CD4-positive, alpha-beta T cell treated with Interferon gamma for 1 hour (primary cell): ENCODE measurements around the gene PRR30.
"Not testable (repeated sequence)": the region's sequence is repeated elsewhere in the genome, so short reads cannot be mapped to it uniquely, and the experiment has no call there.

Source experiments
- DNase-seq: peaks from one replicate; pipeline ENCODE4 v3.0.0-alpha.2; 2020

PRR30 gene

DNA sequence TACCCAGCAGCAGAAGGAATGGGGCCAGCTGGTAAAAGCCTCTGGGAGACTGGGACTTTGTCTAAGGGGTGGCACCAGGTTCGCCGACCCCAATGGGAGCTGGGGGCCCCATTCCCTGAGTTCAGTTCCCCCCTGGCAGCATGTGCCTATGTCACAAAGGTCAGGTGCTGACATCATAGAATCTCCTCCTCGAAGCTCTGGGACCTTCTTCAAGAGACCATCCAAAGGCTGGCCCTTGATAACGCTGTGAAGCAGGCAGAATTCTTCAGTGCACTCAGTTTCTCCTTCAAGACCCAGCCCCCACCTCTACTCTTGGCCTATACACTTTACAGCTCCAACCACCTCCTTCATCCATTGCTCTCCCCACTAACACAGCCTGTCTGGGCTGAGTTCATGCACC is at the start of gene PRR30:
PRR30 (minus strand) TSS at position 101 of the 400 bp plus-strand sequence. CDS start 1,081 bp downstream, outside the sequence.
- no peak for DNase-seq

DNA sequence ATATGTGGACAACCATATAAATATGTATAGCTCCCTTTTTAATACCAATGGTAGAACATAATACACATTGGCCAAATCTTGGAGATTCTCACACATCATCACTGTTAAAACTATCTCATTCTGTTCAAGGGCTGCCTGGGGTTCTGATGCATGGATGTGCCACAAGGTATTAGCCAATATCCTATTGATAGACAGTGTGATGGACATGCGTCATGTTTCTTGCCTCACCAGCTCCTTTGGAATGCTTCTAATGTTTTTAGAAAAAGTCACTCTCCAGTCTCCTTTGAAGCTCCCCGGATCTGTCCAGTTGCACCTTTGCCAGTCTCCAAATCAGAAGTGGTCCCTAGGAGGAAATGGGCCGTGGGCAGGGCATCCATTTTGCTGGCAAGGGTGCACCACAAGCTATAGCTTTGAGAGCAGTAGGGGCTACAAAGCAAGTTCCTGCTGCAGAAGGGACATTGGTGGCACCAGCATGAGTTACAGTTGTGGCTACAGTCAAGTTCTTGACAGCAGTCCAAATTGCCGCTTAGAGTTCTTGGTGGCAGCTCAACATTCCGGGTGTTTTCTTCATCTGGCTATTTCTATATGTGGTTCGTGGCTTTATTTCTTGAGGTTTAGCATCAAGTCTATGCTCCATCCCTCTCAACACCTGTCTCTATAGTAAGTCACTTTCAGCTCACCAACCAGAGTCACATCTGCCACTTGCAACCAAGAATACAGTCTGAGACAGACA is 47.6 kb upstream of the PRR30 start:
- DNase-seq = no peak

DNA sequence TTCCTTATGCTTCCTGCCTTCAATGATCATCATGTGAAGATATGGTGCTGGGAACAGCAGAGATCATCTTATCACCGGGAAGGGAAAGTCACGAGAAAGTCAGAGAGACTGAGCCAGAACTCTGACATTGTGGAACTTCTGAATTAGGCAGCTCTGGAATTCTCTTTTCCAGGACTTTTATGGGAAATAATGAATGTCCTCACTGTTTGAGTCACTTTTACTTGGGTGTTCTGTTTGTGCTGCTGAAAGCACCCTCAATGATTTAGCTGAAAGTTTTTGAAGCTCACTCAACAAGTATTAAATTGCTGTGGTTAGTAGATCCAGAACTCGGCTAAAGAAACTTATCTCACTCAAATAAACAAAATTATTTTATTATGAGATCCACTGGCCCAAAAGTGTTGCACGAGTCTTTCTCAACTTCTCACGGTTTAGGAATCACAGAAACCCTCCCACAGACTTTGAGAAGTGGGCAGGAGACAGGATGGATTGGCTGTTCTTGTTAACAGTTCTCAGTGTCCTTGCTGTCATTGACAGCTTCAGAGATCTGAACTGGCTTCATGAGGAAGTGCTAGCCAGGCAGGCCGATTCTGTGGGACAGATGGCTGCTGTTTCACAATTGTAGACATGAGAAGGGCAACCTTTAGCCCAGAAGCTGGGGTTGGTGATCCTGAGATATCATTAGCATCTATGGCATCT is 46.3 kb upstream of the PRR30 start:
- DNase-seq = no peak

DNA sequence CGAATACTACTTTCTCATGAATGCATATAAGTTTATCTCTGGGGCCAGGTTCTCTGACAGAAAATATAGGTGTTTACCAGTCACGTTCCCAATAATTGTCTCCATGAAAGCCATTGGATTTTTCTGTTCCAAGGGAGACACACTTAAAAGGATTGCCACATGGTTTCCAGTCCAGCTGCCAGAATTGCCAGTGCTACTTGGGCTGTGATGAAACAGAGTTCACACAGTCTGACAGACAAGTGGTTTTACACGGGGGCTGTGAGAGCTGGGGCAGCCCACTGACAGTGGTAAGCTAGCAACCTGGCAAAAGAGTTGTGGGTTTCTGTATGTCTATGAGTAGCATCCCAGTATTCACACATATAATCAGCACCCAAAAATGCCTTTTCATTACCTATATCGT is 44.9 kb upstream of the PRR30 start:
- DNase-seq = no peak

DNA sequence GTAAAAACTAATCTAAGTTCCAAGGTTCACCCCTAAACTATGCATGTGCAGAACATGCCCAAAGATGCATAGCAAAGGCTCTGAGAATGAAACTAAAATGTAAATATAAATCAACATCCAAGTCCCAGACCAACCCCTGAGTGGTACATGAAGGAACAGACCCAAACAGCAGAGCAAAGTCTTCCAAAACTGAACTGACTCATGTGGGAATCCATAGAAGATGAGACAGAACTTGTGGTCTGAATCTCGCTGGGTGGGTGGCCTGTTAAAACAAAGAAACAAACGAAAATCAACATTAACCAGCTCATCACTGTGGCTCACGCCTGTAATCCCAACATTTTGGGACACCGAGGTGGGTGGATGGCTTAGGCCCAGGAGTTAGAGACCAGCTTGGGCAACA is 43.1 kb upstream of the PRR30 start:
- DNase-seq = no peak

DNA sequence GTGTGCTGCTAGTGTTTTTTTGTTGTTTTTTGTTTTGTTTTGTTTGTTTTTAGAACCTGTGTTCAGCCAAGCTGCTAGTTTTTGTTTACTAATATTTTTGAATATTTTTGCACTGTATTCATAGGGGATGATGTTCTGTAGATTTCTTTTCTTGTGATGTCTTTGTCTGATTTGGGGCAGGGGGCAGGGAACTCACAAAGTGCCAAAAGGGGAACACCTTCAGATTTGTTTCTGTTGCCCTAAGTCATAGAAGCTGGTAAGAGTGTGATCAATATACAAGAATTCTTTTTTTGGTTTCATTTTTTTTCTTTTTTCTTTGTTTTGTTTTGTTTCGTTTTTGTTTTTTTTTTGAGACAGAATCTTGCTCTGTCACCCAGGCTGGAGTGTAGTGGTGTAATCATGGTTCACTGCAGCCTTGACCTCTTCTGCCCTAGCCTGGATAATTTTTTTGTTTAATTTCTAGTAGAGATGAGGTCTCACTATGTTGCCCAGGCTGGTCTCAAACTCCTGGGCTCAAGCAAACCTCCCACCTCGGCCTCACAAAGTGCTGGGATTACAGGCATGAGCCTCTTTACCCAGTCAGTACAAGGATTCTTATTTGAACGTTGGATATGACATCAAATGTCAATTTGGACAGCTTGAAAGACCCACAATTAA is 40.3 kb upstream of the PRR30 start:
- DNase-seq = no peak

DNA sequence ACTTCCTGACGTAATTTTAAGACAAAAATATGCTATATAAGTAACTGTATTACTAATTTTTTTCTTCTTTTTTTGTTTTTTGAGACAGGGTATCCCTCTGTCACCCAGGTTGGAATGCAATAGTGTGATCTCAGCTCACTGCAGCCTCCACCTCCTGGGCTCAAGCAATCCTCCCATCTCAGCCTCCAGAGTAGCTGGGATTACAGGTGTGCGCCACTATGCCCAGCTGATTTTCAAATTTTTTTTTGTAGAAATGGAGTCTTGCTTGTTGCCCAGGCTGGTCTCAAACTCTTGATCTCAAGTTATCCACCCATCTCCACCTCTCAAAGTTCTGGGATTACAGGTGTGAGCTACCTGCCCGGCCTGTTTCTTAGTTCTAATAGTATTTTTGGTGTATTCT is 39.3 kb upstream of the PRR30 start:
- no peak for DNase-seq

DNA sequence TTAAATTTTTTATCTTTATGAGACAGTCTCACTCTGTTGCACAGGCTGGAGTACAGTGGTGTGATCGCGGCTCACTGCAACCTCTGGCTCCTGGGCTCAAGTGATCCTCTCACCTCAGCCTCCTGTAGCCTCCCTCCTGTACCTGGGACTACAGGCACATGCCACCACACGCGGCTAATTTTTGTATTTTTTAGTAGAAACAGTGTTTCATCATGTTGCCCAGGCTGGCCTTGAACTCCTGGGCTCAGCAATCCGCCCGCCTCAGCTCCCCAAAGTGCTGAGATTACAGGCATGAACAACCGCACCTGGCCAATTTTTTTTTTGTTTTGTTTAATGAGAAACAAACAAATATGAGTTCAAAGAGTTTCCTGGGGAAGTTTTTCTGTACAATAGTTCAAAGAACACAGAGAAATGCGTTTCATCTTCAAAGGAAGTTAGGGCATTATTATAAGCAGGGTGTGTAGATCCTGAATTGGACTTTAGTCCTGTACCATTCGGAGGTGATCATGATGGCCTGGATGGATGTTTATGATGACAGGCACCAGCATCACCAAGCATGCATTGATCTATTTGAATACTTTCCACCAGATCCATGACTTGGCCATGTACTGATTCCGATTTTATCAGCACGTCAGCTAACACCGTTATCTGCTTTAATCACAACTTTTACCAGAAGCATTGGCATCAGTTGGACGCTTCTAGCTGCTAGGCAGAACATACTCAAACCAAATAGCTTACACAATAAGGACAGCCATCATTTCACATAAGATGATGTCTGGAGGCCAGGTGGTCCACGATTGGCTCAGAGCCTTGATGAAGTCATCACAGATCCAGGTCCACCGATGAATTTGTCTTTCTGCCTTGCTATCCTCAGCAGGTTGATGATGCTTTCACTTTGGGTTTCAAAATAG is 38.5 kb upstream of the PRR30 start:
- no peak for DNase-seq

DNA sequence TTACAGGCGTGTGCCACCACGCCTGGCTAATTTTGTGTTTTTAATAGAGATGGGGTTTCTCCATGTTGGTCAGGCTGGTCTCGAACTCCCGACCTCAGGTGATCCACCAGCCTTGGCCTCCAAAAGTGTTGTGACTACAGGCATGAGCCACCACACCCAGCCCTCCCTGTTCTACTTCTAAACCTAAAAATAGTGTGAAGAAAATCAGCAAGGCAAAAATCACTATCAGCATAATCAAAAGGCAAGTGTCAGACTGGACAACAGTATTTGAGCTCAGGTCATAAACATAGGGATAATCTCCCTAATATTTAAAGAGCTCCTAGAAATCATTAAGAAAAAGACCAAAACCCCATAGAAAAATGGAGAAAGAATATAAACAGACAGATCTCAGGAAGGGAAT is 36.6 kb upstream of the PRR30 start:
- not testable (repeated sequence) for DNase-seq

DNA sequence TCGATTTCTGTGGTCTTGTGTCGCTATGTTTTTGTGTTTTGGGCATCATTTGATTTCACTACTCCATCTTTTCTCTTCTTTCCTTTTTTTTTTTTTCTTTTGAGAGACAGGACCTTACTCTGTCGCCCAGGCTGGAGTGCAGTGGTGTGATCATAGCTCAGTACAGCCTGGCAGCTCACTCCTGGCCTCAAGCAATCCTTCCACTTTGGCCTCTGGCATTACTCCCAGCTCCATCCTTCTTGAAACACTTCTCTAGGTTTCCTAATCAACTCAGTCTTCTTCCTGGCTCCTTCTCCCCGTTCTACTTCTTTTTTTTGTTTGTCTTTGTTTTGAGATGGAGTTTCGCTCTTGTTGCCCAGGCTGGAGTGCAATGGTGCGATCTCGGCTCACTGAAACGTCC is 36.1 kb upstream of the PRR30 start:
- no peak for DNase-seq

DNA sequence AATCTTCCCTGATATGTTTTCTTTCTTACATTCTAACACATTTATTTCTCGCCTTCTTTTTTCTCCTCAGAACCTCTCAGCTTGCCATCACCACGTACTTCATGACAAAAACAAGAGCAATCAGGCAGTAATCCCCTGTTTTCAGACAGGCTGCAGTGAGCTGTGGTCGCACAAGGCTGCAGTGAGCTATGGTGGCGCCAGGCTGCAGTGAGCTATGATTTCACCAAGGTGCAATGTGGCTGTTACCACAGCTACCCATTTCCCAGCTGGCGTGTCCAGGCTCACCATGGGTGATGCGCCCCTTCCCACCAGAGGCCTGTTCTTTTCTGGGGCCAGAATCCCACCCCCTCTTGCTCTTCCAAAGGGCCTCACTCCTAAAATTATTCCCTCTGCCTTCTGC is 35.4 kb upstream of the PRR30 start:
- DNase-seq = no peak

DNA sequence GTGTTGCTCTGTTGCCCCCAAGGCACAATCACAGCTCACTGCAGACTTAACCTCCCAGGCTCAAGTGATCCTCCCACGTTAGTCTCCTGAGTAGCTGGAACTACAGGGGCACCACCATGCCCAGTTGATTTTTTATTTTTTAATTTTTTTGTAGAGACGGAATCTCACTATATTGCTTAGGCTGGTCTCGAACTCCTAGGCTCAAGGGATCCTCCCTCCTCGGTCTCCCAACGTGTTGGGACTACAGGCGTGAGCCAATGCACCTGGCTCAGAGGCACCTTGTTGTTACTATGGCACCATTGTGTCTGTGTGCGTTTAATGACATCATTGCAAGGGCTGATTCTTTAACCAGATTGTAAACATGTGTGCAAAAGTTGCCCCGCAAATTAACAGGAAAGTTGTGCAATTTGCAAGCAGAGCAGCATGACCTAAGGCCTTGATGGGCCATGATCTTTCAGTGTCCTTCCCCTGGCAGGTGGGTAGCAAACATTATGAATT is 32.2 kb upstream of the PRR30 start:
- no peak for DNase-seq

DNA sequence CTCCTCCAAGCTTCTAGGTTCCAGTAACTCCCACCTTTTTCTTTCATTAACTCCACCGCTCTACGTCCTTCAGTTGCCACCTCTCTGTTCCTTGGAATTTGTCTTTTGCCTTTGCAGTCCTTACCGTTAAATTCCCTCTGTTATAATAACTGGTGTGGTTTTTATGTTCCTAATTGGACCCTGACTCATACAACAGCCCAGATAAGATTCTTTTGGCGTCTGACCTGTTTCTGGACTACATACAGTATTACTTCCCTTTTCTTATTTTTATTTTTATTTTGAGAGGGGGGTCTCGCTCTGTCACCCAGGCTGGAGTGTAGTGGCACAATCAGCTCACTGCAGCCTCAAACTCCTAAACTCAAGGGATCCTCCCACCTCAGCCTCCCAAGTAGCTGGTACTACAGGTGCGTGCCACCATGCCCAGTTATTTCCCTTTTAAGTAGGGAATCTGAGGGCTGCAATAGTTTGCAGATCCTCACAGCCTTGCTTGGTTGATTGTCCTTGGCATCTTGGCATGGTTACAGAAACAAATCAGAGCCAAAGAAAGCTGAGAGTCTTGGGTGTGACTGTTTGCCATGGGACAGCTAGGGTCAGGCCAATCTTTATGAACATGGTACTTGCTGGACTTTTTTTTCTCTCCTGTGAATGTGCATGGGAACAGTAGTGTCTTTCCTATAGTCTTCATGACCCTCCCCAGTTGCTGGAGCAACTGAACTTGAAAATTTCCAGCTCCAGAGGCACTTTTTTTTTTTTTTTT is 31.5 kb upstream of the PRR30 start:
- no peak for DNase-seq

DNA sequence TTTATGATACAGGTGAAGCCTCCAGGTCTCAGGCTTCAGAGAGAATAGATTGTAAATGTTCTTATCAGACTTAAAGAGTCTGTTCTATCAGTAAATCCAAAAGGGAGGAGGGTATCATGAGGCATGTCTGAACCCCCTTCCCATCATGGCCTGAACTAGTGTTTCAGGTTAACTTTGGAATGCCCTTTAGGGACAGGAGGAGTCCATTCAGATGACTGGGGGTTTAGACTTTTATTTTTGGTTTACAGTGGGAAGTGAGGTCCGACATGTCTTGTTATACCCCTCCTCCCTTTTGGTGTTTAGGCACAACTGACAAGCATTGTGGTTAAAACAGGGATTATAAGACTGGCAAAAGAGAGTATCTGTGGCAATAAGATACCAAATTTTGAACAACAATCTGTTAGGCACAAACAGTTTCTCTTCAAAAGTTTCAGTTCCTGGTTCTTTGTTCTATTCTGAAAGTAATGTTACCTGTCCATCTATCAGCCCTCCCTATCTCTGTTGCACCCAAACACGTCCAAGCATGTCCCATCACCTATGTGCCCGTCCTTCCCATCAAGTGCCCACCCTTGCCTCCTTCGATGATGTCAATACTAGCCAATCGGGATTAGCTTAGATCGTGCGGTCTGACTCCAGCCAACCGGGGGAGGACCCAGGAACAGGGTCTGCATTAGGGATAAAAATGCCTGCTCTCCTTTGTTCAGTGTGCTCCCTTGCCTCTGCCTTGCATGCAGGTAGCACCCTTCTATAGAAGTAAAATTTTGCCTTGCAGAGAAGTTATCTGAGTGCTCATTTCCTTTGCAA is 26.0 kb upstream of the PRR30 start:
- DNase-seq = no peak

DNA sequence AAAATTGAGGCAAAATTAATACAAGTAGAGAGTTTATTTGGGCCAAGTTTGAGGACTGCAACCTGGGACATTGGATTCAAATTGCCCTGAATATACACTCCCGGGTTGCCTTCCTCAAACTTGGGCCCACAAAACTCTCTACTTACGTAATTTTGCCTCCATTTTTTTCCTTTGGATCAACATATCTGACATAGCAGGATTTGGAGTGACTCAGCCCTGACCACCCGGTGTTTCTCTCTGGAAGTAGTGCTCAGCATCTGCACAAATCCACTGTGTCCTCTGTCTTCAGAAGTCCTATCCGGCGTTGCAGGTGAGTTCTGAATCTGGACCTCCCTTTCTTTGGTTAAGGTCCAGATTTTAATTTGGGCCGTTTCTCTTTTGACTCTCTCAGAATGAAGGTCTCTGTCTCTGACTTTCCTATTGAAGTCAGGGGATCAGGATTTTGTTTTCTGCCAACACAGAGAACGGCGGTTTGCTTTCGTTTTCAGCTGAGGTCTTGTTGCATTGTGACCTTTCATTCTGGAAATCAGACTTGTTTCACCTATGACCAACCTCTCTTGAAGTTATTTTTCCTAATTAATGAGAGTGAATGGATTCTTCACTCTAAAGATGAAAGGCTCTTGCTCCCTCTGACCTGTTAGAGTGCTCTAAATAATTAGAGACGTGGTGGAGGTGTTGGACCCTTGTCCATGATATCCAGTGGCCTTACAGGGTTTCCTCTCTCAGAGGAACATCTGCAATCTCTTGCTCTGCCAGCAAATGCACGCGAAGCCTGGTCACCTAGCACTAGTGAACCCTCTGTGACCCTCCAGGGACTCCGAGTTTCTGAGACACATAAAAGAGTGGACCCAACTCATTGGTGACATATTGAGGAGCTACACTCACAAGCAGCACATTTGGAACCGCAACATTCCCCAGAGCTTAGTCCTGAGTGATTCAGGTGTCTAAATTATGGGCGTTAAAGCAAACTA is 23.2 kb upstream of the PRR30 start:
- no peak for DNase-seq

DNA sequence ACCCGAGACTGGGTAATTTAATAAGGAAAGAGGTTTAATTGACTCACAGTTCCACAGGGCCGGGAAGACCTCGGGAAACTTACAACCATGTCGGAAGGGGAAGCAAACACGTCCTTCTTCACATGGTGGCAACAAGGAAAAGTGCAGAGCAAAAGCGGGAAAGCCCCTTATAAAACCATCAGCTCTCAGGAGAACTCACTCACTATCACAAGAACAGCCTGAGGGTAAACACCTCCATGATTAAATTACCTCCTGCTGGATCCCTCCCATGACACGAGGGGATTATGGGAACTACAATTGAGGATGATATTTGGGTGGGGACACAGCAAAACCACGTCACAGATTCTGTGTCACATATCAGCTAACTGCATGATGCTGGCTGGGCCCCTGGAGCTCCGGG is 21.0 kb upstream of the PRR30 start:
- no peak for DNase-seq

DNA sequence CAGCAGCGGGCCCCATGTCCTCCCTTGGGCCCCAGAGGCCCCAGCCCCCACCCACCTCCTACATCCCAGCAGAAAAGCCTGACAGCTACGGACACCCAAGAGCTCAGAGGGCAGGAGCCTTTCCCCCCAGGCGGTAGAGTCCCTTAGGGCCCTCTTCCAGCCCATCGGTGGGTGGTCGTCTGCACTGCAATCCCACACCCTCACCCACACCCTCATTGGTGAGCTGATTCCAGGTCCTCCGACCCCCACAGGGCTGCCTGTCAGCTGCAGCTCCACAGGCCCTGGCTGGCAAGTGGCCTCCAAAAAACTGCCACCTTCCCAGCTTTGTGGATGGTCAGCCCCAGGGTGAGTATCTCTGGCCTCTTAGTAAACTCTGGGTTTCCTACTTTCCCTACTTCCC is 20.1 kb upstream of the PRR30 start:
- DNase-seq = no peak

DNA sequence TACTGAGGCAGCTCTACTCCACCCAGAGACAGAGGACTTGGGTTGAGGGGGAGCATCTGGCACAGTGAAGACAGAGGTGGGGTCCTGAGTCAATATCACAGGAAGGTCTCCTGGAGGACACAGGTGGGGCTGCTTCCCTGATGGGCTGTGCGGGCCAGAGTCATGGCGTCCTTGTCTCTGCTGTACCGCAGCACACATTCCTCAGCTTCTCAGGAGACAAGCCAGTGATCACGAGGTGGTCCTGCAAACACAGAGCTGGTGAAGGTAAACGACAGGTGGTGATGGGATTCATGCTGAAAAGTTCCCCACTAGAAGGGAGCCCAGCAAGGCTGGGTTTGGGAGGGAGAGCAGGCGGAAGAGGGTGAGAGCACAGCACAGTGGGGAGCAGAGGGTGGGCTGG is 19.3 kb upstream of the PRR30 start:
- no peak for DNase-seq

DNA sequence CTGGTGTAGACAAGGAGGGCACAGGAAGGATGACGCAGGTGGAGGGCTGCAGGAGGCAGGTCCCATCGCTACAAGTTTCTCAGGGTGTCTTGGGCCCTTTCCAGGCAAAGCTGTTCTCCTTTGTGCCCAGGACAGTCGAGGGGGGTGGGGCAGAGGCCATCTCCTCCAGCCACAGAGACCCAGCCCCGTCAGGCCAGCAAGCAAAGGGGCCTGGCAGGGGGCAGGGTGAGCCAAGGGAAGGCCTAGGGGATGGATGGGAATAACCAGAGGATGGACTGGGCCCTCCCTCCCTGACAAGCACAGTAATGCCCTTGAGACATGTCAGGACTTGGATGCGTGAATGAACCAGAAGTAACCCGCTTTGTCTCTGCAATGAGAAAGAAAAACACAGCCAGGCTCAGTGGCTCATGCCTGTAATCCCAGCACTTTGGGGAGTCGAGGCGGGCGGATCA is 15.9 kb upstream of the PRR30 start:
- no peak for DNase-seq

DNA sequence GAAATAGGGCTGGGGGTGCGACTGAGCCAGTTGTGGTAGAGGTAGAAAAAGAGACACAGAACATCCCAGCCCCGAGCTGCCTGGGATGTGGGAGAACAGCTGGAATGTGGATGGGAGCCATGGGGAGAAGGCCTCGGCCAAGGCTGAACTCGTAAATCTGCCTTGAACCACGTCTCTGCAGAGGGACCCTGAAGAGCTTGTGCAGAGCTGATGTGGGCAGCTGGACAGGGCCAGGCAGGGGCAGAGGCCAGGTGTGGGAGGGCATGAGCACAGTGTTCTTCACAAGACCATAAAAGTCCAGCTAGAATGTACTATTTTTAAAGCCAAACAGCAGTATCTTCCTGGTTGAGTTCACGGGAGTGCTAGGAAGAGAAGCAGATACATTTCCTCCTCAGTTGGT is 15.3 kb upstream of the PRR30 start:
- DNase-seq = no peak
